Astrocyte (in vitro differentiated cells and primary cell): Measurements from ENCODE around the gene DMGDH. TPM values are rescaled to one million over a fixed set of nuclear protein-coding genes. Genes with fewer than 3 reads are reported as not detected.

Experiments used
- DNase-seq: peaks from one replicate; pipeline ENCODE4 v3.0.0-alpha.2; 2010; ENCODE audit warnings: low read depth
- FAIRE-seq: peaks from 2 replicates; lab custom pipeline; 2011; peaks lifted over from hg19 to GRCh38; lab: Jason Lieb, UNC
- H2AFZ ChIP-seq: 2 replicates; pipeline ENCODE4 v1.6.0; 2012; ENCODE audit warnings: low read depth, low read length, inconsistent platforms
- H3K27ac ChIP-seq: 2 replicates; pipeline ENCODE4 v1.5.1; 2011; ENCODE audit warnings: low read depth, low read length, inconsistent platforms
- H3K27me3 ChIP-seq: 2 replicates; pipeline ENCODE4 v1.6.0; 2011; ENCODE audit warnings: low read length, inconsistent platforms; ENCODE audit not compliant: insufficient read depth
- H3K36me3 ChIP-seq: 2 replicates; pipeline ENCODE4 v1.5.1; 2011; ENCODE audit warnings: low read length, inconsistent platforms; ENCODE audit not compliant: insufficient read depth
- H3K4me1 ChIP-seq: 2 replicates; pipeline ENCODE4 v1.5.1; 2011; ENCODE audit warnings: low read length, inconsistent platforms; ENCODE audit not compliant: insufficient read depth
- H3K4me2 ChIP-seq: 2 replicates; pipeline ENCODE4 v1.6.0; 2012; ENCODE audit warnings: low read length, inconsistent platforms
- H3K4me3 ChIP-seq: 2 replicates; pipeline ENCODE4 v1.5.1; 2011; ENCODE audit warnings: low read depth, mild to moderate bottlenecking, low read length, inconsistent platforms; ENCODE audit not compliant: insufficient read depth
- H3K79me2 ChIP-seq: 2 replicates; pipeline ENCODE4 v1.6.0; 2012; ENCODE audit warnings: mild to moderate bottlenecking, low read length, inconsistent platforms; ENCODE audit not compliant: insufficient read depth
- H3K9ac ChIP-seq: 2 replicates; pipeline ENCODE4 v1.6.0; 2012; ENCODE audit warnings: mild to moderate bottlenecking, low read length, inconsistent platforms
- H3K9me3 ChIP-seq: 2 replicates; pipeline ENCODE4 v1.5.1; 2012; ENCODE audit warnings: low read depth, mild to moderate bottlenecking, low read length, inconsistent platforms; ENCODE audit not compliant: insufficient read depth
- H4K20me1 ChIP-seq: 2 replicates; pipeline ENCODE4 v1.6.0; 2012; ENCODE audit warnings: low read length, inconsistent platforms; ENCODE audit not compliant: insufficient read depth
- H3K27ac Mint-ChIP-seq: one replicate; pipeline ENCODE4 v1.8.0; 2021; ENCODE audit warnings: mild to moderate bottlenecking, mixed read lengths; ENCODE audit not compliant: unreplicated experiment
- H3K27me3 Mint-ChIP-seq: one replicate; pipeline ENCODE4 v1.8.0; 2021; ENCODE audit warnings: low read depth, mixed read lengths; ENCODE audit not compliant: unreplicated experiment
- H3K36me3 Mint-ChIP-seq: one replicate; pipeline ENCODE4 v1.8.0; 2021; ENCODE audit warnings: low read depth, mixed read lengths; ENCODE audit not compliant: unreplicated experiment
- H3K4me1 Mint-ChIP-seq: one replicate; pipeline ENCODE4 v1.8.0; 2021; ENCODE audit warnings: low read depth, mixed read lengths; ENCODE audit not compliant: unreplicated experiment
- H3K4me3 Mint-ChIP-seq: one replicate; pipeline ENCODE4 v1.8.0; 2021; ENCODE audit warnings: mild to moderate bottlenecking, moderate library complexity, mixed read lengths; ENCODE audit not compliant: unreplicated experiment
- H3K9me3 Mint-ChIP-seq: one replicate; pipeline ENCODE4 v1.8.0; 2021; ENCODE audit warnings: mild to moderate bottlenecking, mixed read lengths; ENCODE audit not compliant: unreplicated experiment
- EZH2 ChIP-seq: IDR thresholded peaks from 2 replicates; pipeline ENCODE4 v1.6.1; 2012; ENCODE audit warnings: mild to moderate bottlenecking, low read length, inconsistent platforms; ENCODE audit not compliant: insufficient read depth
- total RNA-seq: library from RNA; stranded (reverse); gene quantifications from 2 replicates; pipeline ENCODE4 v1.2.1, GENCODE V29; 2021
- TF ChIP-seq, protein P1 (sequence below): IDR thresholded peaks from 2 replicates; pipeline ENCODE4 v1.5.1; 2011; ENCODE audit warnings: low read depth, mild to moderate bottlenecking, inconsistent platforms, low read length, moderate library complexity; ENCODE audit not compliant: insufficient read depth

DMGDH gene
- total RNA-seq, 1 donor from 2014 or later = not detected

DNA sequence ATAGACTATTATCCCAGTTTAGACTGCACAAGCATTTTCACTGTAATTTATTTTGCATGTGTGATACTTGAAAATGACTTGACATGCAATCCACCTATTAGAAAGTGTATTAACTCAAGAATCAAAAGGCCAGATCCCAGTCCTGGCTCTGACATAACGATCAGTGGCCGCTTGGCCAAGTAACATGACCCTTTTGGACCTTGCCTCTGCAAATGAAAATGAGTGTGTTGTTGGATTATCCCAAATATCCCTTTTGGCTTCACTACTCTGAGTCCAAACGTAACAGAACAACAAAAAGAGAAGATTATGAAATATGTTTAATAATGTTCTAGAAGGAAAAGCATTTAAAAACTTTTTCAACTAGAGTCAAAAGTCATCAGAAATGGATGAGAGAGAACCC lies 19.0 kb downstream of the DMGDH start:
- Mint-ChIP-seq H3K9me3 (peaks cover 8% of the 10 kb centered on the region), H3K4me1 (no peaks in the 10 kb centered on the region), H3K27me3 (no peaks in the 10 kb centered on the region), H3K36me3 (no peaks in the 10 kb centered on the region), H3K4me3 (no peak overlapping the region), H3K27ac (no peak overlapping the region)
- H3K4me3 ChIP-seq = no peak overlapping the region
- H3K9ac ChIP-seq = no peak overlapping the region
- peaks cover 2% of the 10 kb centered on the region for H3K27me3 ChIP-seq
- H3K36me3 ChIP-seq = no peaks in the 10 kb centered on the region
- H3K79me2 ChIP-seq = no peaks in the 10 kb centered on the region
- TF ChIP-seq, protein P1, sequence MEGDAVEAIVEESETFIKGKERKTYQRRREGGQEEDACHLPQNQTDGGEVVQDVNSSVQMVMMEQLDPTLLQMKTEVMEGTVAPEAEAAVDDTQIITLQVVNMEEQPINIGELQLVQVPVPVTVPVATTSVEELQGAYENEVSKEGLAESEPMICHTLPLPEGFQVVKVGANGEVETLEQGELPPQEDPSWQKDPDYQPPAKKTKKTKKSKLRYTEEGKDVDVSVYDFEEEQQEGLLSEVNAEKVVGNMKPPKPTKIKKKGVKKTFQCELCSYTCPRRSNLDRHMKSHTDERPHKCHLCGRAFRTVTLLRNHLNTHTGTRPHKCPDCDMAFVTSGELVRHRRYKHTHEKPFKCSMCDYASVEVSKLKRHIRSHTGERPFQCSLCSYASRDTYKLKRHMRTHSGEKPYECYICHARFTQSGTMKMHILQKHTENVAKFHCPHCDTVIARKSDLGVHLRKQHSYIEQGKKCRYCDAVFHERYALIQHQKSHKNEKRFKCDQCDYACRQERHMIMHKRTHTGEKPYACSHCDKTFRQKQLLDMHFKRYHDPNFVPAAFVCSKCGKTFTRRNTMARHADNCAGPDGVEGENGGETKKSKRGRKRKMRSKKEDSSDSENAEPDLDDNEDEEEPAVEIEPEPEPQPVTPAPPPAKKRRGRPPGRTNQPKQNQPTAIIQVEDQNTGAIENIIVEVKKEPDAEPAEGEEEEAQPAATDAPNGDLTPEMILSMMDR = no peak
- TF ChIP-seq EZH2 = no peak
- no peaks in the 10 kb centered on the region for H4K20me1 ChIP-seq
- H3K4me2 ChIP-seq = no peak overlapping the region
- H2AFZ ChIP-seq = no peak overlapping the region
- no peak overlapping the region for H3K27ac ChIP-seq
- FAIRE-seq (no peak), DNase-seq (no peak)
- H3K9me3 ChIP-seq = no peaks in the 10 kb centered on the region
- H3K4me1 ChIP-seq = no peaks in the 10 kb centered on the region

DNA sequence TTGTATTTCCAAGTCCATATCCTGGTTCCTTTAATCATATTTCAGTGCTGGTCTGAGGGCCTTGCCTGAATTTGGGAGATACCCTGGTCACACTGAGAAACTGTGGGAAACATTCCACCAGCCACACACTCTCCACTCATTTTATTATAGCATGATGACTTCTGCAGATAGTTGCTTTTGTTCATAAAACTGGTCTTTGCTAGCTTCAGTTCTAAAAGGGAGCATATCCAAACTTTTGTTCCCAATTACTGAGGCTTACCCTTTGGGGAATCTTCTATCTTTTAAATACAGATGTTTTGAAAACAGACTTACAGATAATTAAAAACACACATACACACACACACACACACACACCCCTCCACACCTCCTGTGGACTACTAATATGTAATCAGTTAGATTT lies 21.0 kb downstream of the DMGDH start:
- no peaks in the 10 kb centered on the region for H3K27me3 Mint-ChIP-seq
- no peak overlapping the region for H3K4me3 Mint-ChIP-seq
- Histone ChIP-seq H3K4me3 (no peak overlapping the region), H3K4me2 (no peak overlapping the region), H3K27me3 (peaks cover 2% of the 10 kb centered on the region), H4K20me1 (no peaks in the 10 kb centered on the region), H3K79me2 (no peaks in the 10 kb centered on the region), H3K36me3 (no peaks in the 10 kb centered on the region), H2AFZ (no peak overlapping the region), H3K9ac (no peak overlapping the region), H3K4me1 (no peaks in the 10 kb centered on the region), H3K27ac (no peak overlapping the region), H3K9me3 (no peaks in the 10 kb centered on the region)
- H3K9me3 Mint-ChIP-seq = peaks cover 8% of the 10 kb centered on the region
- TF ChIP-seq EZH2 = no peak
- TF ChIP-seq, protein P1 = no peak
- no peak for DNase-seq
- no peaks in the 10 kb centered on the region for H3K4me1 Mint-ChIP-seq
- H3K36me3 Mint-ChIP-seq = no peaks in the 10 kb centered on the region
- H3K27ac Mint-ChIP-seq = no peak overlapping the region
- FAIRE-seq = no peak

- TF ChIP-seq, protein P1 = no peak
- TF ChIP-seq EZH2 = no peak
- Histone ChIP-seq H3K36me3 (no peaks in the 10 kb centered on the region), H3K4me3 (no peak overlapping the region), H3K4me2 (no peak overlapping the region), H3K27ac (no peak overlapping the region), H4K20me1 (no peaks in the 10 kb centered on the region), H3K79me2 (no peaks in the 10 kb centered on the region), H3K4me1 (no peaks in the 10 kb centered on the region), H3K9ac (no peak overlapping the region), H3K9me3 (no peaks in the 10 kb centered on the region), H2AFZ (no peak overlapping the region), H3K27me3 (peaks cover 2% of the 10 kb centered on the region)
- FAIRE-seq (no peak), DNase-seq (no peak)
- no peaks in the 10 kb centered on the region for H3K27me3 Mint-ChIP-seq
- H3K4me3 Mint-ChIP-seq = no peak overlapping the region
- H3K9me3 Mint-ChIP-seq = peaks cover 6% of the 10 kb centered on the region
- H3K27ac Mint-ChIP-seq = no peak overlapping the region
- H3K4me1 Mint-ChIP-seq = no peaks in the 10 kb centered on the region
- no peaks in the 10 kb centered on the region for H3K36me3 Mint-ChIP-seq
Observed at GRCh38 chr5:79047199-79047598, 22.3 kb downstream of the DMGDH start.
